Upper lobe of left lung (tissue), 4 donors: ENCODE measurements around the gene GPC5.

ENCODE experiments used
- EP300 ChIP-seq, 4 donors: sonication (generic); formaldehyde crosslinking; IDR thresholded peaks; one replicate each; pipeline ENCODE4 v1.5.1; 2017; ENCODE audit warnings: antibody characterized with exemption in 4 of 4, control low read depth in 2 of 4
- POLR2A ChIP-seq, 4 donors: fragments of 450-650 bp; IDR thresholded peaks; one replicate each; pipeline ENCODE4 v1.5.1; 2016 to 2017; ENCODE audit warnings: antibody characterized with exemption in 4 of 4, mild to moderate bottlenecking in 2 of 4
- TF ChIP-seq, protein P1 (sequence below), 6 experiments: fragments of 450-650 bp in 4 of 6; fragments of 200-600 bp in 2 of 6; sonication (generic) in 2 of 6; IDR thresholded peaks; one replicate each; pipeline ENCODE4 v1.5.1; 2016 to 2019; ENCODE audit warnings: antibody characterized with exemption in 6 of 6

- TF ChIP-seq, protein P1, sequence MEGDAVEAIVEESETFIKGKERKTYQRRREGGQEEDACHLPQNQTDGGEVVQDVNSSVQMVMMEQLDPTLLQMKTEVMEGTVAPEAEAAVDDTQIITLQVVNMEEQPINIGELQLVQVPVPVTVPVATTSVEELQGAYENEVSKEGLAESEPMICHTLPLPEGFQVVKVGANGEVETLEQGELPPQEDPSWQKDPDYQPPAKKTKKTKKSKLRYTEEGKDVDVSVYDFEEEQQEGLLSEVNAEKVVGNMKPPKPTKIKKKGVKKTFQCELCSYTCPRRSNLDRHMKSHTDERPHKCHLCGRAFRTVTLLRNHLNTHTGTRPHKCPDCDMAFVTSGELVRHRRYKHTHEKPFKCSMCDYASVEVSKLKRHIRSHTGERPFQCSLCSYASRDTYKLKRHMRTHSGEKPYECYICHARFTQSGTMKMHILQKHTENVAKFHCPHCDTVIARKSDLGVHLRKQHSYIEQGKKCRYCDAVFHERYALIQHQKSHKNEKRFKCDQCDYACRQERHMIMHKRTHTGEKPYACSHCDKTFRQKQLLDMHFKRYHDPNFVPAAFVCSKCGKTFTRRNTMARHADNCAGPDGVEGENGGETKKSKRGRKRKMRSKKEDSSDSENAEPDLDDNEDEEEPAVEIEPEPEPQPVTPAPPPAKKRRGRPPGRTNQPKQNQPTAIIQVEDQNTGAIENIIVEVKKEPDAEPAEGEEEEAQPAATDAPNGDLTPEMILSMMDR (IDR thresholded peaks at IDR 0.05): no peak
- TF ChIP-seq EP300 (IDR thresholded peaks at IDR 0.05) (no peak), POLR2A (IDR thresholded peaks at IDR 0.05) (no peak)
These were observed 1434.7 kb downstream of the GPC5 start for GRCh38 chr13:92833071-92833470.
